GM10248 (cell line): ENCODE results near the gene EXOC3L2.

Experiments
- CTCF ChIA-PET: fragments of 300-600 bp; sonication (Branson Sonifier 250); formaldehyde crosslinking; extraction: SDS; loops from one replicate; lab custom pipeline; 2021; ENCODE audit warnings: antibody characterized with exemption; lab: Yijun Ruan, JAX
- POLR2A ChIA-PET: fragments of 350-650 bp; sonication (Branson Sonifier 250); formaldehyde crosslinking; extraction: SDS; loops from one replicate; lab custom pipeline; 2020; ENCODE audit warnings: antibody characterized with exemption; lab: Yijun Ruan, JAX
- DNase-seq: peaks from one replicate; pipeline ENCODE4 v3.0.0; 2012; ENCODE audit errors: extremely low spot score
- CTCF ChIP-seq: IDR thresholded peaks from 2 replicates; pipeline ENCODE4 v1.5.1; 2012; ENCODE audit warnings: mild to moderate bottlenecking, low read depth; ENCODE audit errors: extremely low read depth, missing control alignments, control extremely low read depth

EXOC3L2 gene

GRCh38 chr19:45280471-45280961 is 35.3 kb upstream of the EXOC3L2 start:
- no peak for TF ChIP-seq CTCF
- ChIA-PET CTCF (interaction anchor here (0.9 kb wide), 1 partner anchor 11 kb away, joined by 3 read pairs; no protein-coding TSS in a partner anchor), POLR2A (no interaction called here)
- no peak for DNase-seq

DNA sequence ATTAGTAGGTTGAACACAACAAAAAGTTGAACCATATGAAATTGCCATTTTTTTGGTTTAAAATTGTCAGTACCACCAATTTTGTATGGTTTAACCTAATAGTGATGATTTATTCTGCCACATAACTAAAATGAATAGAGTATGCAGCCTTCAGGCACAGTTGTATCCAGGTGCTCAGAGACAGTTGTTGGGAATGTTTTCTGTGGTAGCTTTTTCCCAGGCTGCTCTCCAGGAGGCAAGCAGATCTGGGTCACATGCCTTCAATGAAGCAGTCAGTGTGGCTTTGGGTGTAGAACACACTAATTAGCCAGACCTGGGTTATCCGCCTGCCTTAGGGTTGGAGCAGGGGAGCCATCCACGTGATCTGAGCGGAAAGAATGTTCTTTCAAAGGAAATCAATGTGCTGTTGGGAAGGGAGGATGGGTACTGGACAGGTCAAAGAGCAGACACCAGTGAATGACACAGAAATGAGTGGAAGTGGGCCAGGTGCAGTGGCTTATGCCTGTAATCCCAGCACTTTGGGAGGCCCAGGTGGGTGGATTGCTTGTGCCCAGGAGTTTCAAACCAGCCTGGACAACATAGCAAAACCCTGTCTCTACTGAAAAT is 34.5 kb upstream of the EXOC3L2 start:
- TF ChIP-seq CTCF = no peak
- ChIA-PET CTCF (interaction anchor here (1.5 kb wide), 1 partner anchor 65 kb away, joined by 3 read pairs; no protein-coding TSS in a partner anchor), POLR2A (no interaction called here)
- no peak for DNase-seq

- no peak for DNase-seq
- TF ChIP-seq CTCF = no peak
- CTCF ChIA-PET = interaction anchor here (1.5 kb wide), 1 partner anchor 64 kb away, joined by 3 read pairs; no protein-coding TSS in a partner anchor
- POLR2A ChIA-PET = no interaction called here
Measured at GRCh38 chr19:45278087-45278486, 32.9 kb upstream of the EXOC3L2 start.

DNA sequence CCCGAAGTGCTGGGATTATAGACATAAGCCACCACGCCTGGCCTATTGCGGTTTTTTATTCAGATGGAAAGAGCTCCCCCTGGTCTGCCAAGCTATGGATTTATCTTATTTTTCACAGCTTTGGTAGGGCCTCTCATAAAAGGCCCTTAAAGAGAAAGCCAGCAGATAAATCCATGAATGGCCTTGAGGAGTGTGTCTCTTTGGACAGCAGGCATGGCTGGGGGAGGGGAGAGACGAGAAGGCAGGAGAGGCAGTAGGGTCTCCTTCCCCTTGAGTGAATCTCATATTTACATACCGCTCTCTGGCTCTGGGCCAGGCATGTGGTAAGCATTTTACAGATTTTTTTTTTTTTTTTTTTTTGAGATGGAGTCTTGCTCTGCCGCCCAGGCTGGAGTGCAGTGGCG is 31.1 kb upstream of the EXOC3L2 start:
- no peak for TF ChIP-seq CTCF
- ChIA-PET CTCF (no interaction called here), POLR2A (no interaction called here)
- DNase-seq = no peak

DNA sequence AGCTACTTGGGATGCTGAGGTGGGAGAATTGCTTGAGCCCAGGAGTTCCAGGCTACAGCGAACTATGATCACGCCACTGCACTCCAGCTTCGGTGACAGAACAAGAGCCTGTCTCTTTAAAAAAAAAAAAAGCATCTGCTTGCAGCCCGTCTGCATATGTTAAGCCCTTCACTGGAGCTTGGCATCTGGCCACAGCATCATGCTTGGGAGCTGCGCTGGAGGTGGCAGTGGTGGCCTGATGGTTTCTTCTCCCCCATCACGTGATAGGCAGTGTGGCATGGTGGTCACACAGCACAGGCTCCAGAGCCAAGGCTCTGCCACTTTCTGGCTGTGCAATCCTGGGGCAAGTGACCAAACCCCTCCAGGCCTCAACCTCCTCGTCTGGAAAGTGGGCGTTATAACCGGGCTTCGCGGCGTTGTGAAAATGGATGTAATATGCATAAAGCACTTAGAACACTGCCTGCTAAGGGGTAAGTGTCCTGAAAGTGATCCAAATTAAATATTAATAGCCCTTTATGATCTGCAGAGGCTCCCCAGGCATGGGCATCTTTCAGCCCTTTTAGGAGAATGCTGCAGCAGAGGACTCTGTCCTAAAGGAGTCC is 30.3 kb upstream of the EXOC3L2 start:
- POLR2A ChIA-PET = no interaction called here
- CTCF ChIA-PET = interaction anchor here (1.8 kb wide), 1 partner anchor 11 kb away, joined by 4 read pairs; no protein-coding TSS in a partner anchor
- no peak for TF ChIP-seq CTCF
- no peak for DNase-seq

DNA sequence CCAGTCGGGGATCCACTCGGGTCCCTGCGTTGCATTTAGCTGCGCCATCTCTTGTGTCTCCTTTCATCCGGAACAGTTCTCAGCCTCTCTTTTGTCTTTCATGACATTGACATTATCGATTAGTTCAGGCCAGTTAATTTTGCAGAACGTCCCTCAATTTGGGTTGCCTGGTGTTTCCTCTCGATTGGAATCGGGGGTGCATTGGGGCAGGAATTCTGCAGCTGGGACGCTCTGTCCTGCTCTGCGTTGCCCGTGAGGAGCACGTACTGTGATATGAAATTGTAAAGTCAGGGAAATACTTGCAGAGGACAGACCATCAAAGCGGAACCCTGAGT is 28.3 kb upstream of the EXOC3L2 start:
- no peak for DNase-seq
- POLR2A ChIA-PET = no interaction called here
- no peak for TF ChIP-seq CTCF
- CTCF ChIA-PET = no interaction called here
